Stimulated activated CD8-positive, alpha-beta memory T cell treated with anti-CD3 and anti-CD28 coated beads, Interleukin-4, amount 100 ng/mL, for 24 hours (primary cell): ENCODE data around the gene SLC39A13.

Source experiments
- DNase-seq: peaks from one replicate; pipeline ENCODE4 v3.0.0-alpha.2; 2020; ENCODE audit warnings: low read depth

The SLC39A13 gene

GRCh38 chr11:47431356-47432083 lies 23.1 kb downstream of the SLC39A13 start:
- no peak for DNase-seq

GRCh38 chr11:47433157-47433556 lies 24.8 kb downstream of the SLC39A13 start:
- no peak for DNase-seq

- DNase-seq = no peak
Observed at GRCh38 chr11:47434011-47434786, 25.8 kb downstream of the SLC39A13 start.

GRCh38 chr11:47435687-47436086 lies 27.3 kb downstream of the SLC39A13 start:
- no peak for DNase-seq

GRCh38 chr11:47436726-47437125 lies 28.3 kb downstream of the SLC39A13 start:
- no peak for DNase-seq

GRCh38 chr11:47437218-47437745 lies 28.9 kb downstream of the SLC39A13 start:
- no peak for DNase-seq

GRCh38 chr11:47437746-47438418 lies 29.5 kb downstream of the SLC39A13 start:
- DNase-seq = no peak

GRCh38 chr11:47438721-47439120 lies 30.3 kb downstream of the SLC39A13 start:
- DNase-seq = no peak

GRCh38 chr11:47440054-47440476 lies 31.7 kb downstream of the SLC39A13 start:
- DNase-seq = no peak

- no peak for DNase-seq
Observed at GRCh38 chr11:47441421-47441820, 33.0 kb downstream of the SLC39A13 start.

- no peak for DNase-seq
Observed at GRCh38 chr11:47442514-47442913, 34.1 kb downstream of the SLC39A13 start.

GRCh38 chr11:47443028-47443700 lies 34.8 kb downstream of the SLC39A13 start:
- DNase-seq = no peak

- DNase-seq = no peak
Observed at GRCh38 chr11:47443817-47444216, 35.4 kb downstream of the SLC39A13 start.

GRCh38 chr11:47445840-47446239 lies 37.5 kb downstream of the SLC39A13 start:
- no peak for DNase-seq

GRCh38 chr11:47446833-47447232 lies 38.4 kb downstream of the SLC39A13 start:
- no peak for DNase-seq

- no peak for DNase-seq
Observed at GRCh38 chr11:47447906-47448305, 39.5 kb downstream of the SLC39A13 start.

GRCh38 chr11:47448566-47449427 lies 40.4 kb downstream of the SLC39A13 start, which contains the start of gene RAPSN:
TSS of gene RAPSN (minus strand) at chr11:47449136. CDS start at chr11:47448964, 172 bp downstream.
- no peak for DNase-seq

GRCh38 chr11:47449541-47449940 lies 41.2 kb downstream of the SLC39A13 start:
- DNase-seq = no peak

- DNase-seq = no peak
Observed at GRCh38 chr11:47451436-47451835, 43.0 kb downstream of the SLC39A13 start.

GRCh38 chr11:47451990-47452389 lies 43.6 kb downstream of the SLC39A13 start:
- no peak for DNase-seq

GRCh38 chr11:47453365-47453764 lies 45.0 kb downstream of the SLC39A13 start:
- no peak for DNase-seq
